ENCODE data around the gene INPP4B. TPM values are rescaled to one million over a fixed set of nuclear protein-coding genes. Genes with fewer than 3 reads are reported as not detected.

Gene INPP4B
- total RNA-seq, 1 donor, result 54.2 TPM

GRCh38 chr4:142098380-142098779, 747.7 kb downstream of the INPP4B start:
- H3K4me3 ChIP-seq (ENCODE audit: low read depth, low read length), result no peak overlapping the region
- no peak for TF ChIP-seq CTCF (IDR thresholded peaks at IDR 0.05; ENCODE audit: insufficient read depth, low read length)
- DNase-seq (ENCODE audit: low read depth), result no peak

GRCh38 chr4:142097015-142097414, 749.1 kb downstream of the INPP4B start:
- no peak for TF ChIP-seq CTCF (IDR thresholded peaks at IDR 0.05; ENCODE audit: insufficient read depth, low read length)
- DNase-seq (ENCODE audit: low read depth), result no peak
- no peak overlapping the region for H3K4me3 ChIP-seq (ENCODE audit: low read depth, low read length)

- H3K4me3 ChIP-seq (ENCODE audit: low read depth, low read length), result no peak overlapping the region
- peak; percentile 98 for DNase-seq (ENCODE audit: low read depth)
- TF ChIP-seq CTCF (IDR thresholded peaks at IDR 0.05; ENCODE audit: insufficient read depth, low read length), result no peak
These were observed 750.1 kb downstream of the INPP4B start for GRCh38 chr4:142095886-142096605.

GRCh38 chr4:142092941-142093340, 753.2 kb downstream of the INPP4B start:
- DNase-seq (ENCODE audit: low read depth), result no peak
- TF ChIP-seq CTCF (IDR thresholded peaks at IDR 0.05; ENCODE audit: insufficient read depth, low read length), result no peak
- no peak overlapping the region for H3K4me3 ChIP-seq (ENCODE audit: low read depth, low read length)

- no peak overlapping the region for H3K4me3 ChIP-seq (ENCODE audit: low read depth, low read length)
- TF ChIP-seq CTCF (IDR thresholded peaks at IDR 0.05; ENCODE audit: insufficient read depth, low read length), result no peak
- peak; percentile 100 for DNase-seq (ENCODE audit: low read depth)
These were observed 754.4 kb downstream of the INPP4B start for GRCh38 chr4:142091691-142092182.

GRCh38 chr4:142091085-142091513, 755.0 kb downstream of the INPP4B start:
- H3K4me3 ChIP-seq (ENCODE audit: low read depth, low read length), result no peak overlapping the region
- TF ChIP-seq CTCF (IDR thresholded peaks at IDR 0.05; ENCODE audit: insufficient read depth, low read length), result no peak

More at GRCh38 chr4:142091085-142091513, 755.0 kb downstream of the INPP4B start:
- DNase-seq (ENCODE audit: low read depth), result peak; percentile 100
